ENCODE measurements around the gene FAM174B. TPM values are rescaled to one million over a fixed set of nuclear protein-coding genes. Genes with fewer than 3 reads are reported as not detected.

Gene FAM174B
- total RNA-seq, 1 donor from 2014 or later, result 0.91 TPM

DNA sequence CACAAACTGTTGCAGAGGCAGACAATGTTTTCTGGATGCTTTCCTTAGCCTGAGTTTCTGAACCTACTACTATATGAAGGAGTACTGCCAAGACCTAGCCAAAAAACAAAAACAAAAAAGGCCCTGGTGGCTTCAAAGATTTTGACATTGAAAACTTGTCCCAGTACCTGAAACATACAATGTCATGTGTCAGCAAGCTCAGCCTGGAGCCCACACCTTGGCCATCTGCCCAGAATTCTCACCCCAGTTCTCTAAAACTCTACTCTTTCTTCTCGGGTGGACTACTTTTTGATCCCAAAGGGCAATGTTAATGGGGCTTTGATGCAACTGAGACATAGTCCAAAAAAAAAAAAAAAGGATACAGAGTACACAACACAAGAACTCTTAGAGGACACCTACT, 81.4 kb downstream of the FAM174B start:
- no peak for TF ChIP-seq CTCF (IDR thresholded peaks at IDR 0.05)
- H3K27me3 Mint-ChIP-seq, result peaks cover 7% of the 10 kb centered on the region
- H3K27ac Mint-ChIP-seq, result no peak overlapping the region
- no peaks in the 10 kb centered on the region for H3K4me1 Mint-ChIP-seq
- ATAC-seq (ENCODE audit: low read depth), result no peak
- CTCF ChIA-PET, result no interaction called here
- H3K4me3 Mint-ChIP-seq, result no peak overlapping the region
- intact Hi-C loops (cut with micrococcal nuclease), result no loop called here
- H3K9me3 Mint-ChIP-seq, result no peaks in the 10 kb centered on the region
- DNase-seq, result no peak
- POLR2A ChIA-PET, result no interaction called here
- H3K36me3 Mint-ChIP-seq (ENCODE audit: low read depth), result no peaks in the 10 kb centered on the region

- intact Hi-C loops (cut with micrococcal nuclease), result no loop called here
- peaks cover 7% of the 10 kb centered on the region for H3K27me3 Mint-ChIP-seq
- H3K9me3 Mint-ChIP-seq, result no peaks in the 10 kb centered on the region
- POLR2A ChIA-PET, result no interaction called here
- CTCF ChIA-PET, result no interaction called here
- TF ChIP-seq CTCF (IDR thresholded peaks at IDR 0.05), result no peak
- no peak overlapping the region for H3K27ac Mint-ChIP-seq
- no peaks in the 10 kb centered on the region for H3K36me3 Mint-ChIP-seq (ENCODE audit: low read depth)
- H3K4me1 Mint-ChIP-seq, result no peaks in the 10 kb centered on the region
- ATAC-seq (ENCODE audit: low read depth) (no peak), DNase-seq (no peak)
- no peak overlapping the region for H3K4me3 Mint-ChIP-seq
These were observed 83.8 kb downstream of the FAM174B start for GRCh38 chr15:92571824-92572223.

GRCh38 chr15:92570391-92570790, 85.2 kb downstream of the FAM174B start:
- peaks cover 7% of the 10 kb centered on the region for H3K27me3 Mint-ChIP-seq
- ChIA-PET POLR2A (no interaction called here), CTCF (no interaction called here)
- no peaks in the 10 kb centered on the region for H3K4me1 Mint-ChIP-seq
- no peaks in the 10 kb centered on the region for H3K36me3 Mint-ChIP-seq (ENCODE audit: low read depth)
- H3K4me3 Mint-ChIP-seq, result no peak overlapping the region
- intact Hi-C loops (cut with micrococcal nuclease), result no loop called here
- DNase-seq, result no peak
- H3K27ac Mint-ChIP-seq, result no peak overlapping the region
- no peak for ATAC-seq (ENCODE audit: low read depth)
- no peak for TF ChIP-seq CTCF (IDR thresholded peaks at IDR 0.05)
- H3K9me3 Mint-ChIP-seq, result no peaks in the 10 kb centered on the region

GRCh38 chr15:92569778-92570177, 85.8 kb downstream of the FAM174B start:
- ChIA-PET CTCF (no interaction called here), POLR2A (no interaction called here)
- DNase-seq, result no peak
- no peak for TF ChIP-seq CTCF (IDR thresholded peaks at IDR 0.05)
- ATAC-seq (ENCODE audit: low read depth), result no peak
- intact Hi-C loops (cut with micrococcal nuclease), result no loop called here
- no peaks in the 10 kb centered on the region for H3K4me1 Mint-ChIP-seq
- no peaks in the 10 kb centered on the region for H3K36me3 Mint-ChIP-seq (ENCODE audit: low read depth)
- no peaks in the 10 kb centered on the region for H3K9me3 Mint-ChIP-seq
- H3K4me3 Mint-ChIP-seq, result no peak overlapping the region
- H3K27me3 Mint-ChIP-seq, result peaks cover 7% of the 10 kb centered on the region
- H3K27ac Mint-ChIP-seq, result no peak overlapping the region

Other genes starting within 250 kb of the FAM174B start
- gene CHD2, start 244.5 kb upstream of the FAM174B start, total RNA-seq, result 249 and 298 TPM in 2 replicates

All from activated B cell treated with CpG ODN at 0.5 μM for 24 hours (primary cell).